ENCODE data around the gene L2HGDH. TPM values are rescaled to one million over a fixed set of nuclear protein-coding genes. Genes with fewer than 3 reads are reported as not detected.
"Not testable (repeated sequence)": the region's sequence is repeated elsewhere in the genome, so short reads cannot be mapped to it uniquely, and the experiment has no call there.

L2HGDH gene
- total RNA-seq (ENCODE audit: low replicate concordance) = 0.98 and 3.3 TPM in 2 replicates

GRCh38 chr14:50311972-50312733 lies at the start of gene L2HGDH, which contains the start of gene DMAC2L:
Gene L2HGDH, minus strand, starts transcription at chr14:50312229. Its CDS starts 79 bp downstream, at chr14:50312150.
Gene DMAC2L, plus strand, starts transcription at chr14:50312324. Its CDS starts 9,164 bp downstream, at chr14:50321488.
- peak; percentile 84 for DNase-seq (ENCODE audit: low read depth)
- H3K4me3 ChIP-seq (ENCODE audit: low read depth, low read length) = peak within 1 kb of the TSS; percentile 95
- no peak for TF ChIP-seq CTCF (IDR thresholded peaks at IDR 0.05; ENCODE audit: insufficient read depth, low read length)

GRCh38 chr14:50360851-50361250 lies 48.8 kb upstream of the L2HGDH start:
- no peak overlapping the region for H3K4me3 ChIP-seq (ENCODE audit: low read depth, low read length)
- TF ChIP-seq CTCF (IDR thresholded peaks at IDR 0.05; ENCODE audit: insufficient read depth, low read length) = no peak
- DNase-seq (ENCODE audit: low read depth) = no peak

GRCh38 chr14:50360093-50360492 lies 48.1 kb upstream of the L2HGDH start:
- no peak for TF ChIP-seq CTCF (IDR thresholded peaks at IDR 0.05; ENCODE audit: insufficient read depth, low read length)
- H3K4me3 ChIP-seq (ENCODE audit: low read depth, low read length) = no peak overlapping the region
- no peak for DNase-seq (ENCODE audit: low read depth)

- DNase-seq (ENCODE audit: low read depth) = no peak
- TF ChIP-seq CTCF (IDR thresholded peaks at IDR 0.05; ENCODE audit: insufficient read depth, low read length) = no peak
- no peak overlapping the region for H3K4me3 ChIP-seq (ENCODE audit: low read depth, low read length)
Observed at GRCh38 chr14:50359631-50360030, 47.6 kb upstream of the L2HGDH start.

- TF ChIP-seq CTCF (IDR thresholded peaks at IDR 0.05; ENCODE audit: insufficient read depth, low read length) = no peak
- H3K4me3 ChIP-seq (ENCODE audit: low read depth, low read length) = no peak overlapping the region
- no peak for DNase-seq (ENCODE audit: low read depth)
Observed at GRCh38 chr14:50357753-50358395, 45.8 kb upstream of the L2HGDH start.

- TF ChIP-seq CTCF (IDR thresholded peaks at IDR 0.05; ENCODE audit: insufficient read depth, low read length) = no peak
- no peak overlapping the region for H3K4me3 ChIP-seq (ENCODE audit: low read depth, low read length)
- no peak for DNase-seq (ENCODE audit: low read depth)
Observed at GRCh38 chr14:50357124-50357523, 45.1 kb upstream of the L2HGDH start.

GRCh38 chr14:50356283-50356682 lies 44.3 kb upstream of the L2HGDH start:
- not testable (repeated sequence) for H3K4me3 ChIP-seq (ENCODE audit: low read depth, low read length); DNase-seq (ENCODE audit: low read depth)

All from fibroblast of the aortic adventitia (primary cell).